ENCODE results near the gene DNM2. TPM values are rescaled to one million over a fixed set of nuclear protein-coding genes. Genes with fewer than 3 reads are reported as not detected.
"Not testable (repeated sequence)": the region's sequence is repeated elsewhere in the genome, so short reads cannot be mapped to it uniquely, and the experiment has no call there.

DNM2 gene
- total RNA-seq, 1 donor from 2014 or later: 177 TPM

DNA sequence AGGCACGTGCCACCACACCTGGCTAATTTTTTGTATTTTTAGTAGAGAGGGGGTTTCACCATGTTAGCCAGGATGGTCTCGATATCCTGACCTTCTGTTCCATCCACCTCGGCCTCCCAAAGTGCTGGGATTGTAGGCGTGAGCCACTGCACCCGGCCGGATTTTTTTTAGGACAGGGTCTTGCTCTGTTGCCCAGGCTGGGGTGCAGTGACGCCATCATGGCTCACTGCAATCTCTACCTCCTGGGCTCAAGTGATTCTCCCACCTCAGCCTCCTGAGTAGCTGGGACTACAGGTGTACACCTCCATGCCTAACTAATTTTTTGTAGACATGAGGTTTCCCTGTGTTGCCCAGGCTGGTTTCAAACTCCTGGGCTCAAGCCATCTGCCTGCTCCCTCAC, 119.8 kb downstream of the DNM2 start:
- not testable (repeated sequence) for DNase-seq (ENCODE audit: missing footprints); ATAC-seq
- intact Hi-C loops (cut with DNase I): loop anchor here (2.0 kb wide), 1 partner anchor 33 kb away; the partner anchor contains the start of gene CARM1

- ATAC-seq (no peak), DNase-seq (ENCODE audit: missing footprints) (no peak)
- intact Hi-C loops (cut with DNase I): no loop called here
Observed at GRCh38 chr19:10838377-10838776, 120.5 kb downstream of the DNM2 start.

- intact Hi-C loops (cut with DNase I): no loop called here
- ATAC-seq (no peak), DNase-seq (ENCODE audit: missing footprints) (no peak)
Observed at GRCh38 chr19:10839114-10840050, 121.5 kb downstream of the DNM2 start.

DNA sequence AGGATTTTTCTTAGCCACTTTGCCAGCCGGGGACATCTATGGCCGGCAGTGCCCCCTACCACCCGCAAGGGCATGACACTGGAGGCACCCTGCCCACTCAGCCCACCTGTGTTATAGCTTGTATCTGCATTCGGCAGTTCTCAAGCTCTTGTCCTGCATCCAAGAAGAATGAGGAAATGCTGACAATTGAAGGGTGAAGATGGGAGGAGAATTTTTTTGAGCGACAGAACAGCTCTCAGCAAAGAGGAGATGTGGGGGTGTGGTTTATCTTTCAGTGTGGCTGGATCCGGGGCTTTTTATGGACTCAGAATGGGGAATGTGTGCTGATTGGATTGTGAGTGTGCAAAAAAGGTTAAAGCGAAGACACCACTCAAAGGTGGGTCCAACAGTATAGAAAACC, 124.9 kb downstream of the DNM2 start:
- intact Hi-C loops (cut with DNase I): no loop called here

GRCh38 chr19:10846500-10847202, 128.8 kb downstream of the DNM2 start:
- no peak for ATAC-seq
- intact Hi-C loops (cut with DNase I): no loop called here
- DNase-seq (ENCODE audit: missing footprints): no peak

More for the DNA sequence above, 124.9 kb downstream of the DNM2 start:
- DNase-seq (ENCODE audit: missing footprints) (no peak), ATAC-seq (no peak)

- DNase-seq (ENCODE audit: missing footprints): no peak
- ATAC-seq: no peak
Observed at GRCh38 chr19:10848230-10848856, 130.5 kb downstream of the DNM2 start, which contains the start of gene C19orf38. C19orf38 (plus strand) TSS chr19:10848415; CDS start chr19:10848509, 94 bp downstream.

GRCh38 chr19:10850631-10851030, 132.8 kb downstream of the DNM2 start:
- DNase-seq (ENCODE audit: missing footprints) (no peak), ATAC-seq (no peak)
- intact Hi-C loops (cut with DNase I): no loop called here

More at GRCh38 chr19:10848230-10848856, 130.5 kb downstream of the DNM2 start, which contains the start of gene C19orf38:
- intact Hi-C loops (cut with DNase I): no loop called here

DNA sequence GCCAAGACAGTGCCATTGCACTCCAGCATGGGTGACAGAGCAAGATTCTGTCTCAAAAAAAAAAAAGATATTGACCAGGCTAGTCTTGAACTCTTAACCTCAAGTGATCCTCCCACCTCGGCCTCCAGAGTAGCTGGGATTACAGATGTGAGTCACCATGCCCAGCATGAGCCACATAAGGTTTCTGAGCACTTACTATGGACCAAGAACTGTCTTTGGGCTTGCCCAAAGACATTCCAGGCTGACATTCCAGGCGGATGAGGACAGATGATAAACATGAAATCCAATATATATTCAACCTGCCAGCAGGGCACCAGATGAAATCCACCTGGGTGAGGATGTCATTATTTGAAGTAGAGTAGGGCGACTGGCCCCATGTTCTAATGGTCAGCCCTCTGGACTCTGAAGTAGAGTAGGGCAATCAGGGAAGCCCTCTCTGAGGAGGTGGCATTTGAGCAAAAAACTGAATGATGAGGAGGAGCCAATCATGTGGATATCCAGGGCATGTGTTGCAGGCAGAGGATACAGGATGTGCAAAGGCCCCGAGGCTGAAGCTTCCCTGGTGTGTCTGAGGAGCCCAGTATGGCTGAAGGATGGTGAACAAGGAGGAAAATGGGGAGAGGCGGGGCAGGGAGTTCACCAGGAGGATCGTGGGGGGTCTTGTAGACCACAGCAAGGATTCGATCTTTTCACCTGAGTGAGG, 134.4 kb downstream of the DNM2 start:
- no peak for DNase-seq (ENCODE audit: missing footprints)
- ATAC-seq: no peak
- intact Hi-C loops (cut with DNase I): no loop called here

DNA sequence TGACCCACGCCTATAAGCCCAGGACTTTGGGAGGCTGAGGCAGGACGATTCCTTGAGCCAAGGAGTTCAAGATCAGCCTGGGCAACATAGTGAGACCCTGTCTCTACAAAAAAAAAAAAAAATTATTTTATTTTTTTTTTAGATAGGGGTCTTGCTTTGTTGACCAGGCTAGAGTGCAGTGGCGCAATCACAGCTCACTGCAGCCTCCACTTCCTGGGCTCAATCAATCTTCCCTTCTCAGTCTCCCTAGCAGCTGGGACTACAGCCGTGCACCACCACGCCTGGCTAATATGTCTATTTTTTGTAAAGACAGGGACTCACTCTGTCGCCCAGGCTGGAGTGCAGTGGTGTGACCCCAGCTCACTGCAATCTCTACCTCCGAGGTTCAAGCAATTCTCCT, 135.1 kb downstream of the DNM2 start:
- intact Hi-C loops (cut with DNase I): no loop called here
- ATAC-seq: no peak
- DNase-seq (ENCODE audit: missing footprints): no peak

DNA sequence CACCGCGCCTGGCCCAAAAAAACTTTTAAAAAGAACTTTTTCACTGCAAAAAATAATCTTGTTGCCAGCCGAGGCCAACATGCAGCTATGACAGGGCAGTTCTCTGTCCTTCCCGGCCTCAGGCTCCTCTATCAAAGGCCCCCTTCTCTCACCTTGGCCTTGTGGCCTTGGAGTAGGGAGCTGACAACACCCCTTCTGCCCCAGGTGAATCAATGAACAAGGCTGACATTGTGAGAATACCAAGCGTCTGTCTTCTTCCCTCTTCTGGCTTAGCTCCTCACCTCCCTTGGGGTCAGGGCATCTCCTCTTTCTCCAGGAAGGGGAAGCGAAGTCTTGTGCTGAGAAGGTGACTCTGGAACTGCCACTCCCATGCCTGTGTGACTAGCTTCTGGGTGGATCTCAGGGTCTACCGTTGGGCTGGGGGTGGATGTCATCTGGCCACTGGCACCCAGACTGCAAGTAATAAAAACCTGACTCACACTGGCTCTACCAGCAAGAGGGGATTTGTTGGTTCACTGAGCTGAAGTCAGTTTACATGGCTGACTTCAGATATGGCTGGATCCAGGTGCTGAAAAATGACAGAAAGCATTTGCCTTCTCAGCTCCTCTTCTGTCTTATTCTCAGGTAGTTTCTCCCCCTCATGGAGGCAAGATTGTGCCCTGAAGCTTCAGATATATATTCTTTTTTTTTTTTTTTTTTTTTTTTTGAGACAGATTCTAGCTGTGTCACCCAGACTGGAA, 136.6 kb downstream of the DNM2 start:
- ATAC-seq: no peak
- no peak for DNase-seq (ENCODE audit: missing footprints)
- intact Hi-C loops (cut with DNase I): no loop called here

DNA sequence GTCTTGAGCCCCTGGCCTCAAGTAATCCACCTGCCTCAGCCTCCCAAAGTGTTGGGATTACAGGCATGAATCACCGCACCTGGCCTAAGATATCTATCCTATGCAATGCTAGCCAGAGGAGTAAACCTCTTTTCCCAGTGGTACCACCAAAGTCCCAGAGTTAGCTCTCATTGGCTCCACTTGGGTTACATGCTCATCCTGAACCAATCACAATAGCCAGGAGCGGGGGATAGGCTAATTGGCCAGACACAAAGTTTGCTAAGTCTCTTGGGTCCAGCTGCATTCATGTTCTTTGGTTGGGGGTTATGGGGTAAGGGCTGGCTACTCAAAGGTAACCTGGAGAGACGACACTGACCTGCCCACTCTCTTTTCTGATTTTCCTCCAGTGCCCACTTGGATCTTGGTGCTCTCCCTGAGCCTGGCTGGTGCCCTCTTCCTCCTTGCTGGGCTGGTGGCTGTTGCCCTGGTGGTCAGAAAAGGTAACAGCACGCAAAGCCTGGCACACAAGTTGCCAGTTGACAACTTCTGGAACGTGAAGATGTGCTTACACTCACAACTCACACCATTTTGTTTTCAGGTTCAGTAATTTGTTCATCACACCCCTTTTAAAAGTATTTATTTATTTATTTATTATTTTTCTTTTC, 138.1 kb downstream of the DNM2 start:
- no peak for ATAC-seq
- no peak for DNase-seq (ENCODE audit: missing footprints)
- intact Hi-C loops (cut with DNase I): no loop called here

- intact Hi-C loops (cut with DNase I); ATAC-seq; DNase-seq (ENCODE audit: missing footprints): not testable (repeated sequence)
Observed at GRCh38 chr19:10856899-10857298, 139.0 kb downstream of the DNM2 start.

- ATAC-seq: no peak
- intact Hi-C loops (cut with DNase I): no loop called here
- DNase-seq (ENCODE audit: missing footprints): no peak
Observed at GRCh38 chr19:10858204-10858828, 140.4 kb downstream of the DNM2 start.

GRCh38 chr19:10861103-10861651, 143.3 kb downstream of the DNM2 start:
- ATAC-seq (no peak), DNase-seq (ENCODE audit: missing footprints) (no peak)
- intact Hi-C loops (cut with DNase I): no loop called here

DNA sequence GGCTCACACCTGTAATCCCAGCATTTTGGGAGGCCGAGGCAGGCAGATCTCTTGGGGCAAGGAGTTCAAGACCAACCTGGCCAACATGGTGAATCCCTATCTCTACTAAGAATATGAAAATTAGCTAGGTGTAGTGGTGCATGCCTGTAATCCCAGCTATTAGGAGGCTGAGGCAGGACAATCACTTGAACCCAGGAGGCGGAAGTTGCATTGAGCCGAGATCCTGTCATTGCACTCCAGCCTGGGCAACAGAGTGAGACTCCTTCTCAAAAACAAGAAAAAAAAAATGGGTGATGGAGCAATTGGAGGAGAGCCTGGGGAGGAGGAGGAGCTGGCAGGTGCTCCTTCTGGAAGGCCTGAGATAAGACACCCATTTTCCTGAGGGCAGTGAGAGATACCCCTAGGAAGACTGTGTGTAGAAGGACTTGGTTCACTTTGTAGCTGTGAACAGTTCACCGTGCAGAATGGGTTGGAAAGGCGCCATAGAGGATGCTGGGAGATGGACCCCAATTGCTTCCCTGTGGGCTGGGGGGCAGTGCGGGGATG, 144.8 kb downstream of the DNM2 start:
- ATAC-seq (no peak), DNase-seq (ENCODE audit: missing footprints) (no peak)
- intact Hi-C loops (cut with DNase I): no loop called here

GRCh38 chr19:10863107-10863717, 145.3 kb downstream of the DNM2 start:
- DNase-seq (ENCODE audit: missing footprints) (no peak), ATAC-seq (peak; percentile 9)
- intact Hi-C loops (cut with DNase I): no loop called here
